GM06990 (cell line): ENCODE data around the gene PLXND1.
A peak's percentile ranks its signal among the peaks of the same experiment; 100 is the strongest.

Source experiments
- DNase-seq: peaks from one replicate; pipeline ENCODE4 v3.0.0-alpha.2; 2011; ENCODE audit not compliant: insufficient read length; ENCODE audit errors: extremely low read depth
- H3K27me3 ChIP-seq: replicated peaks from 2 replicates; pipeline ENCODE4 v1.6.0; 2011; ENCODE audit warnings: low read length; ENCODE audit not compliant: control insufficient read depth, insufficient read depth
- H3K36me3 ChIP-seq: 2 replicates; pipeline ENCODE4 v1.5.1; 2011; ENCODE audit warnings: low read length; ENCODE audit not compliant: control insufficient read depth, insufficient read depth
- H3K4me3 ChIP-seq: replicated peaks from 2 replicates; pipeline ENCODE4 v1.5.1; 2011; ENCODE audit warnings: low read depth, mild to moderate bottlenecking, control low read depth, low read length
- TF ChIP-seq, protein P1 (sequence below): IDR thresholded peaks from 2 replicates; pipeline ENCODE4 v1.5.1; 2011; ENCODE audit warnings: low read length, control low read depth, mild to moderate bottlenecking, inconsistent platforms; ENCODE audit not compliant: insufficient read depth, poor library complexity, severe bottlenecking

Gene PLXND1

DNA sequence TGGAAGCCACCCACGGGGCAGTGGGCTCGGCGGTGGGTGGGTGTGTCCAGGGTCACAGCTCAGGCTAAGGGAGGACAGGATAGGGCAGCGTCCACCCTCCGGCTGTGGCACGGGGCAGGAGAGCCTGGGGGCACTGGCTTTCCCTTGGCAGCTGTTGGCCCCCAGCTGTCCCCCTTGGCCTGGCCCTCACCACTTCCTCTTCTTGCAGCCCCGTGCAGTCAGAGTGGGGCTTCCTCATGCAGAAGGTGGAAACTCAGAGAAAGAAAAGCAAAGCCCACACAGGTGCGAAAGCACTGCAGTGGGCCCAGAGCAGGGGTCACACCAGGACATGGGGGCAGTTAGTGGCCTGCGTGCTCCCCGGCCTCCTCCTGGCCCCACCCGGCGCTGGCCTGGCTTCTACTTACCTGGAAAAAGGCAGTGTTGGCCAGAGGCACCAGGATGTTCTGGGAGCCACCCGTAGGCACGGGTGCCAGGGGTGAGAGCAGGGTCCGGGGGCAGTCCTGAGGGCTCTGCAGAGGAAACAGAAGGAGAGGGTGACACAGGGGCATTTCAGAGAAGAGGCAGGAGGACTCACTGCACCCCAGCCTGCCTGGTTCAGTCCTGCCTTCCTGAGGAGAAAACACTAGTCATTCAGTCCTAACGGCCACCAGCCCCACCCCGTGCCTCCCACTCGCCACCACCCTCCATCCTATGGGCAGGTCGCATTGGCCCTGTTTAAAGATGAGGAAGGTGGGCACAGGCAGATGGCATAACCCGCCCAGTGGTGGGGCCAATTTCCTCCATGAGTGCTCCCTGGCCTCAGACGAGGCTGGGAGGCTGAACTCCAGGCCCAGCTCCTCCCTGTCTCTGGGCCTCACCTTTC, 28.3 kb downstream of the PLXND1 start:
- no peak overlapping the region for H3K4me3 ChIP-seq
- DNase-seq = peak; percentile 50
- TF ChIP-seq, protein P1, sequence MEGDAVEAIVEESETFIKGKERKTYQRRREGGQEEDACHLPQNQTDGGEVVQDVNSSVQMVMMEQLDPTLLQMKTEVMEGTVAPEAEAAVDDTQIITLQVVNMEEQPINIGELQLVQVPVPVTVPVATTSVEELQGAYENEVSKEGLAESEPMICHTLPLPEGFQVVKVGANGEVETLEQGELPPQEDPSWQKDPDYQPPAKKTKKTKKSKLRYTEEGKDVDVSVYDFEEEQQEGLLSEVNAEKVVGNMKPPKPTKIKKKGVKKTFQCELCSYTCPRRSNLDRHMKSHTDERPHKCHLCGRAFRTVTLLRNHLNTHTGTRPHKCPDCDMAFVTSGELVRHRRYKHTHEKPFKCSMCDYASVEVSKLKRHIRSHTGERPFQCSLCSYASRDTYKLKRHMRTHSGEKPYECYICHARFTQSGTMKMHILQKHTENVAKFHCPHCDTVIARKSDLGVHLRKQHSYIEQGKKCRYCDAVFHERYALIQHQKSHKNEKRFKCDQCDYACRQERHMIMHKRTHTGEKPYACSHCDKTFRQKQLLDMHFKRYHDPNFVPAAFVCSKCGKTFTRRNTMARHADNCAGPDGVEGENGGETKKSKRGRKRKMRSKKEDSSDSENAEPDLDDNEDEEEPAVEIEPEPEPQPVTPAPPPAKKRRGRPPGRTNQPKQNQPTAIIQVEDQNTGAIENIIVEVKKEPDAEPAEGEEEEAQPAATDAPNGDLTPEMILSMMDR = no peak
- H3K27me3 ChIP-seq = no peaks in the 10 kb centered on the region
- H3K36me3 ChIP-seq = no peaks in the 10 kb centered on the region

DNA sequence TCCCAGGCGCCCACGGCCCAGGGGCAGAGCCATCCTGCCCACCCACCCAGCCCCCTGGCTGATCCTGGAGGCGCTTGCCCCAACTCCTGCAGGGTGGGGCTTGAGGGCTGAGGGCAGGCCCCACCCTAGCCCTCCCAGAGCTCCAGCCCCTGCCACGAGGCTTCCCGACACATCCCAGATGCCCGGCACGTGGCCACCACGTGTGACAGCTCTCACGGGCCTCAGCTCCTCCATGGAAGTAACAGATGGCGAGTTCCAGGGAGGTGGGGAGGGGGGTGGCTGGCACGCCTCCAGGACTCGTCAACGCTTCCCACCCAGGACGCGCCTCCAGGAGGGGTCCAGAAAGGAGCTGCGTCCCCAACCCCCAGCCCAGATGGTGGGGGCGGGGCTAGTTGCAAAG, 29.1 kb downstream of the PLXND1 start:
- Histone ChIP-seq H3K4me3 (no peak overlapping the region), H3K36me3 (no peaks in the 10 kb centered on the region), H3K27me3 (no peaks in the 10 kb centered on the region)
- TF ChIP-seq, protein P1 = no peak
- DNase-seq = no peak

DNA sequence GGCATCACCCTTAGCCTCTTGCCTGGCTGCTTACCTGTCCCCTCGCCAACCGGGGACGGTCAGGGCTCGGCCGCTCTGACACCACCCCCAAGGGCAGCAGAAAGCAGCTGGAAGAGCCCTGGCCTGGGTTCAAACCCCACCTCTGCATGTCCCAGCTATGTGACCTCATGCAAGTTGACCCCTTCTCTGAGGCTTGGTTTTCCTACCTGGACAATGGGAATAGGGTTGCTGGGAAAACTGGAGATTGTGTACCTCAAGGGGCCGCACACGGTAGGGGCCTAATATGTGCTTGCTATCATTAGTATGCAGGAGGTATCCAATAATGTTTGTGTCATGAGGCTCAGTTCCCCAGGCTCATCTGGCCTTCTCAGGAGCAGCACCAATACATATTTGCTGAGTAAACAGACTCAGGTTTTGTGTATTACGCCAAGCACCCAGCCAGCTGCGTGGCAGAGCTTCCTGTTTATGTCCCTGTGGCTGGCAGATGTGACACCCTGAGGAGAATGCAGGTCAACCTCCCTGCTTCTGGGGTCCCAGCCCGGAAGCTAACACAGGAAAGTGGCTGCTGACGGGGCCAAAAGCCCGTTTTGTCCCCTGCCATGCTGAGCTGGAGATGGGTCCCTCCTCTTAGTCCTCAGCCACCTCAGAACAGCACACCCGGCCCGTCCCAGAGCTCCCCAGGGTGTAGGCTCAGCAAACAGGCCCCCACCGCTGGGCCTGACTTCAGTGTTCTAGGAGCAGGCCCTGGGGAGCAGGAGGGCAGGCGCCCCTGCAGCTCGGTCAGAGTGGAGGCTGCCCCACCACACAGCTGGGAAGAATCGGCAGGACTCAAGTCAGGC, 29.7 kb downstream of the PLXND1 start:
- Histone ChIP-seq H3K4me3 (no peak overlapping the region), H3K36me3 (no peaks in the 10 kb centered on the region), H3K27me3 (no peaks in the 10 kb centered on the region)
- TF ChIP-seq, protein P1 = no peak
- DNase-seq = peak; percentile 61

DNA sequence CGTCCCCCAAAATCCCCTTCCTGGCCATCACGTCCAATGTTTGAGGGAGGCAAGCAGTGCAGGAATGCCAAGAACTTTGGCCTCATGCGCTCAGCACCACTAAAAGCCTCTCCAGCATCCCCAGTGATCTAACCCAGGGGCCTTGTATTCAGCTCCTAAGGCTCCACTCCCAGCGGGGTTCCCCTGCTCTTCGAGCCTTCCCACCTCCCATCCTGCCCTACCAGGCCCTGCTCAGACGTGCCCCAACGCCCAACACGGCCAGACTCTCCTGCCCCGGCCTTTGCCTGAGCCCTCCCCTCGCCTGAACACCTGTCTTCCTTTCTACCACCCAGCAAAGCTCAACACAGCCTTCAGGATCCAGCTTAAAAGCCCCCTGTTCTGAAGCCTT, 30.5 kb downstream of the PLXND1 start:
- DNase-seq = no peak

DNA sequence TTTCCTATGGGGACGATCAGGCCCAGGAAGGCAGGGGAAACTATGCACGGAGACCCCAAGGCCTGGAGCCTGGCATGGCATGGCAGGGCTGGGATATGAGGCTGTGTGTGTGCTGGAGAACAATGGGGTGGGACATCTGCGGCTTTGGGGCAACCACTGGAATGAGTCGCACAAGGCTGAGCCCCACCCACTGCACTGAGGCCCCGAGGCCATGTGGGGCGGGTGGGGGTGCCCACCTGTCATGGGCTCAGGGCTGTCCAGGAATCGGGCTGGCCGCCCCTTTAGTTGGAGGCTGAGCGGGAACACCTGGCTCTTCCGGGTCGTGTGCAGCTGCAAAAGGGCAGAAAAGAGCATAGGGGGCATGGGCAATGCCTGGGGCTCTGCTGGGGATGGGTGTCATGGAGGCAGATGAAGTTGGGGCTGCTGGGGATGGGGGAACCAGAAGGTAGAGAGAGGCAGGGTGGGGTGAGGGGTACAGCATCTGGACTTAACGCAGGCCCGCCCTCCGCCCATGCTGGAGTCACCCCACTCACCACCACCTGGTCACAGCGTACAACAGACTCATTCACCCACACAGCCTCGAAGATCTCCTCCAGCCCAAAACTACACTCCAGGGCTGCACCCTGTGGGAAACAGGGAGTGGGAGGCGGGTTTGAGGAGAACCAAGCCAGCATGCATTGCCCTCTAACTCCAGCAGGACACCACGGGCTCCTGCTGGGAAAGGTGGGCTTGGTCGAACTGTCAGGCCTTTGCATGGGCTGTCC, 31.1 kb downstream of the PLXND1 start:
- Histone ChIP-seq H3K36me3 (no peaks in the 10 kb centered on the region), H3K4me3 (no peak overlapping the region), H3K27me3 (no peaks in the 10 kb centered on the region)
- no peak for DNase-seq
- TF ChIP-seq, protein P1 = no peak

More for the DNA sequence above, 30.5 kb downstream of the PLXND1 start:
- H3K27me3 ChIP-seq = no peaks in the 10 kb centered on the region
- TF ChIP-seq, protein P1 = no peak
- no peak overlapping the region for H3K4me3 ChIP-seq
- no peaks in the 10 kb centered on the region for H3K36me3 ChIP-seq
